ENCODE data around the gene STX11. TPM values are rescaled to one million over a fixed set of nuclear protein-coding genes. Genes with fewer than 3 reads are reported as not detected.
A peak's percentile ranks its signal among the peaks of the same experiment; 100 is the strongest.

The STX11 gene
- total RNA-seq, 5 donors from 2014 or later (not counting 1 experiment from before 2014, with no cell fraction given) = 4.3 to 12.6 (median 10.7) TPM

- peak overlapping the region; percentile 82 for H3K27ac ChIP-seq (ENCODE audit: low read length)
- peak in 4 of 35 experiments; percentile 2 to 10 (median 7) for DNase-seq
- no peaks in the 10 kb centered on the region for H3K36me3 ChIP-seq (ENCODE audit: control insufficient read depth in 2 of 2, extremely low read depth in 1 of 2, insufficient read depth in 1 of 2, low read length in 1 of 2)
- CTCF ChIA-PET = no interaction called here
- H3K4me1 ChIP-seq (ENCODE audit: control insufficient read depth in 1 of 2, extremely low read depth in 1 of 2, insufficient read depth in 2 of 2, low read length in 2 of 2) = peaks cover 8 to 27% of the 10 kb centered on the region in 2 experiments
- H3K4me3 ChIP-seq (ENCODE audit: control insufficient read depth in 1 of 2, extremely low read depth in 1 of 2, low read length in 1 of 2) = peak overlapping the region in 1 of 2 donors; percentile 77
- POLR2A ChIA-PET = interaction anchor here in 1 of 2 donors (0.8 kb wide), 1 partner anchor 52 kb away, joined by 3 read pairs; no protein-coding TSS in a partner anchor
- Mint-ChIP-seq H3K9me3 (no peaks in the 10 kb centered on the region), H3K4me3 (peak overlapping the region; percentile 83 to 95 (median 91)), H3K27ac (peak overlapping the region; percentile 99), H3K27me3 (peaks cover 0 to 15% of the 10 kb centered on the region in 2 donors), H3K4me1 (peaks cover 37 to 42% (median 41%) of the 10 kb centered on the region in 3 donors), H3K36me3 (no peaks in the 10 kb centered on the region)
- 95% methylated on average over 14 of the region's 16 CpGs for WGBS (ENCODE audit: insufficient coverage)
- H3K27me3 ChIP-seq (replicated peaks in 1 of 2; ENCODE audit: control insufficient read depth in 2 of 2, extremely low read depth in 1 of 2, insufficient read depth in 2 of 2, low read length in 1 of 2) = peaks cover 0 to 4% of the 10 kb centered on the region in 2 experiments
- ATAC-seq (replicated peaks in 1 of 4) = no peak
- H3K9me3 ChIP-seq = no peaks in the 10 kb centered on the region
These were observed 64.5 kb downstream of the STX11 start for GRCh38 chr6:144214622-144215401.

DNA sequence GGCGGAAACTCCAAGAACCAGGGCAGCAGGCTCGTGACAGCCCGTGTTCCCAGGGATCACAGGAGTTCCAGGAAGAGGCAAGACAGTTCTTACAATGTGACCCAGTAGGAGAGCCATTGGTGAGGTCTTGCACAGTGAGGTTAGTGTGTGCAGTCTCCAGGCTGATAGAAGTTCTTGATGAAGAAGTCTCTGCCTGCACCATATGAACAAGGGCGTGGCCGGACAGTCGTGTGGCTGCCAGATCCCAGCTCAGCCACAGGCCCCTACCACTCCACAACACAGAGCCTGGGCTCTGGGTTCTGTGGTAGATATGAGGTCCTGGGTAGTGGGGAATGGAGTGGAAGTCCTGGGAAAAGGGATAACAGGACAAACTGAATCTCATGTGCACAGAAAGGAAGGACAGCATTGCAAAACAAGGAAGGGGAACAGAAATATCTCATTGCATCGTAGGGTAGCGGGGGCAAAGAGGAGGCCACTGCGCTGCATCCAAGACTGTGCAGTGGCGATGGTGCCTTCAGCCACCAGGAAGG is 65.2 kb downstream of the STX11 start:
- WGBS (ENCODE audit: insufficient coverage) = 48% methylated on average over 7 of the region's 10 CpGs
- peak overlapping the region; percentile 82 for H3K27ac ChIP-seq (ENCODE audit: low read length)
- DNase-seq (peak in 7 of 35 experiments; percentile 3 to 31 (median 12)), ATAC-seq (replicated peaks in 1 of 4) (no peak)
- peaks cover 37 to 42% (median 41%) of the 10 kb centered on the region in 3 donors for H3K4me1 Mint-ChIP-seq
- no peaks in the 10 kb centered on the region for H3K9me3 ChIP-seq
- H3K27ac Mint-ChIP-seq = peak overlapping the region; percentile 99
- peak overlapping the region; percentile 83 to 95 (median 91) for H3K4me3 Mint-ChIP-seq
- H3K36me3 Mint-ChIP-seq = no peaks in the 10 kb centered on the region
- H3K9me3 Mint-ChIP-seq = no peaks in the 10 kb centered on the region
- H3K4me3 ChIP-seq (ENCODE audit: control insufficient read depth in 1 of 2, extremely low read depth in 1 of 2, low read length in 1 of 2) = peak overlapping the region; percentile 77 to 82
- ChIA-PET CTCF (no interaction called here), POLR2A (no interaction called here)
- H3K27me3 Mint-ChIP-seq = peaks cover 0 to 10% of the 10 kb centered on the region in 2 donors
- H3K4me1 ChIP-seq (ENCODE audit: control insufficient read depth in 1 of 2, extremely low read depth in 1 of 2, insufficient read depth in 2 of 2, low read length in 2 of 2) = peaks cover 8 to 27% of the 10 kb centered on the region in 2 experiments
- no peaks in the 10 kb centered on the region for H3K36me3 ChIP-seq (ENCODE audit: control insufficient read depth in 2 of 2, extremely low read depth in 1 of 2, insufficient read depth in 1 of 2, low read length in 1 of 2)
- no peaks in the 10 kb centered on the region for H3K27me3 ChIP-seq (replicated peaks in 1 of 2; ENCODE audit: control insufficient read depth in 2 of 2, extremely low read depth in 1 of 2, insufficient read depth in 2 of 2, low read length in 1 of 2)

DNA sequence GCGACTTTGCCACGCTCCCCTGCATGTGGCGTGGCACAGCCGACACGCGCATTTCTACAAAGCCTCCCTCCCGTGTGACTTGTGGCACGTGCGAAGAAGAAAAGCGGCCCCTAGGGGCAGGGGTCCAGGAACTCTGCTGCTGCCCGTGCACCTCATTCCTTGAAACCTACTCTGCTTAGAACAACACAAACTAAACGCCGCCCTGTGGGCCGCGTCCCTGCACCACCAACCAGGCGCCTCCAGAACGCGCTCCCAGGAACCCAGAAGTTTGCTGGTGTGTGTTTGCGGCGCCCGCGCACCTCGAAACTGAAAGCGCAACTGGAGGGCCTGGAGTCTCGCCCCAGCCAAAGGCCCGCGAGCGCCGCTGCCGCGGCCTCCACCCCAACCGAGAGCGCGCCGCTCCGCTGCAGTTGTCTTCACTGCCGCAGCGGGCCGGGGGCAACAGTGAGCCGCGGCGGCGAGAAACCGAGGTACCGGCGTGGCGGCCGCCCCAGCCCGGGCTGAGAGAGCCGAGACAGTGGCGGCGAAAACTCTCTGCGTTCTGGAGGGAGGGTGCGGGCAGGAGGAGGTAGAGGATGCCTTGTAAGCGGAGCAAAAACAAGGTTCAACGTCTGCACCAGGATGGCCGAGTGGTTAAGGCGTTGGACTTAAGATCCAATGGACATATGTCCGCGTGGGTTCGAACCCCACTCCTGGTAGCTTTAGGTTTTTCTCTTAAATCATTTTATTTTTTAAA is 65.8 kb downstream of the STX11 start:
- H3K27me3 ChIP-seq (replicated peaks in 1 of 2; ENCODE audit: control insufficient read depth in 2 of 2, extremely low read depth in 1 of 2, insufficient read depth in 2 of 2, low read length in 1 of 2) = no peaks in the 10 kb centered on the region
- CTCF ChIA-PET = interaction anchor here in 1 of 2 donors (0.6 to 1.0 kb wide), 3 partner anchors 112 to 276 kb away, joined by 3 read pairs; no protein-coding TSS in a partner anchor
- H3K36me3 Mint-ChIP-seq = no peaks in the 10 kb centered on the region
- peak; percentile 87 to 91 (median 89) for ATAC-seq (replicated peaks in 1 of 4)
- H3K9me3 Mint-ChIP-seq = no peaks in the 10 kb centered on the region
- under 1% methylated on average over 49 of the region's 61 CpGs for WGBS (ENCODE audit: insufficient coverage)
- peaks cover 0 to 4% of the 10 kb centered on the region in 2 donors for H3K27me3 Mint-ChIP-seq
- peaks cover 37 to 42% (median 41%) of the 10 kb centered on the region in 3 donors for H3K4me1 Mint-ChIP-seq
- POLR2A ChIA-PET = no interaction called here
- no peaks in the 10 kb centered on the region for H3K36me3 ChIP-seq (ENCODE audit: control insufficient read depth in 2 of 2, extremely low read depth in 1 of 2, insufficient read depth in 1 of 2, low read length in 1 of 2)
- H3K4me3 Mint-ChIP-seq = peak overlapping the region; percentile 83 to 95 (median 91)
- H3K9me3 ChIP-seq = no peaks in the 10 kb centered on the region
- peak overlapping the region; percentile 99 for H3K27ac Mint-ChIP-seq
- peak overlapping the region; percentile 77 to 82 for H3K4me3 ChIP-seq (ENCODE audit: control insufficient read depth in 1 of 2, extremely low read depth in 1 of 2, low read length in 1 of 2)
- H3K4me1 ChIP-seq (ENCODE audit: control insufficient read depth in 1 of 2, extremely low read depth in 1 of 2, insufficient read depth in 2 of 2, low read length in 2 of 2) = peaks cover 8 to 27% of the 10 kb centered on the region in 2 experiments
- H3K27ac ChIP-seq (ENCODE audit: low read length) = peak overlapping the region; percentile 82
- peak; percentile 85 to 96 (median 90) for DNase-seq

DNA sequence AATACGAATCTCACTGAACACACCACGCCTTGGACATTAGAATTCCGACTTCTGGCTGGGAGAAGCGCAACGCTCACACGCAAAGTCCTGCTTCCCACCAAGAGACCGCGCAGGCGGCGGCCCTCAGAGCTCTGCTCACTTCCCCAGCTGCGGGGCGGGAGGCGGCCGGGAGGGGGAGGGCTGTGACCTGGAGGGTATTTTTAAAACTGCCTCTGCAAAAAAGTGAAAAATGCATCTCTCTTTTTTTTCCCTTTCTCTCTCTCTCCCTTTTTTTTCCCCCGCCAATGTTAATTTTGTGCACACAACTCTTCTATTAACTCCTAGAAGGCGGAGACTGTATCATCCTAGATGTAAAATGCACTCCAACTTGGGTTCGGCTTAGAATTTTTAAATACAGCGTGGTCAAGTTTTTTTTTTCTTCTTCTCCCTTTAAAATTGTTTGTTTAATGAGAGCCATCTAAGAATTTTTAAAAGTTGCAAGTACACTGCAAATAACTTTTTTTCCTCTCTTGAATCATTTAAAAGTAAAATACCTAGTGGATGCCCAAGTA is 66.4 kb downstream of the STX11 start:
- Histone ChIP-seq H3K36me3 (ENCODE audit: control insufficient read depth in 2 of 2, extremely low read depth in 1 of 2, insufficient read depth in 1 of 2, low read length in 1 of 2) (no peaks in the 10 kb centered on the region), H3K4me1 (ENCODE audit: control insufficient read depth in 1 of 2, extremely low read depth in 1 of 2, insufficient read depth in 2 of 2, low read length in 2 of 2) (peaks cover 8 to 27% of the 10 kb centered on the region in 2 experiments), H3K27me3 (replicated peaks in 1 of 2; ENCODE audit: control insufficient read depth in 2 of 2, extremely low read depth in 1 of 2, insufficient read depth in 2 of 2, low read length in 1 of 2) (no peaks in the 10 kb centered on the region), H3K4me3 (ENCODE audit: control insufficient read depth in 1 of 2, extremely low read depth in 1 of 2, low read length in 1 of 2) (peak overlapping the region; percentile 77 to 82), H3K9me3 (no peaks in the 10 kb centered on the region), H3K27ac (ENCODE audit: low read length) (peak overlapping the region; percentile 82)
- Mint-ChIP-seq H3K9me3 (no peaks in the 10 kb centered on the region), H3K4me3 (peak overlapping the region; percentile 83 to 95 (median 91)), H3K27me3 (peaks cover 0 to 3% of the 10 kb centered on the region in 2 donors), H3K36me3 (no peaks in the 10 kb centered on the region), H3K27ac (peak overlapping the region; percentile 99), H3K4me1 (peaks cover 37 to 42% (median 41%) of the 10 kb centered on the region in 3 donors)
- peak; percentile 40 to 62 (median 42) for ATAC-seq (replicated peaks in 1 of 4)
- ChIA-PET POLR2A (no interaction called here), CTCF (interaction anchor here in 1 of 2 donors (0.6 to 1.0 kb wide), 3 partner anchors 113 to 276 kb away, joined by 3 read pairs; no protein-coding TSS in a partner anchor)
- 40% methylated on average over 1 of the region's 18 CpGs for WGBS (ENCODE audit: insufficient coverage)
- DNase-seq = peak in 14 of 35 experiments; percentile 36 to 70 (median 52)

- Mint-ChIP-seq H3K36me3 (no peaks in the 10 kb centered on the region), H3K9me3 (no peaks in the 10 kb centered on the region), H3K27me3 (peaks cover 0 to 3% of the 10 kb centered on the region in 2 donors), H3K27ac (peak overlapping the region; percentile 99), H3K4me3 (peak overlapping the region; percentile 83 to 95 (median 91)), H3K4me1 (peaks cover 37 to 42% (median 41%) of the 10 kb centered on the region in 3 donors)
- peaks cover 8 to 27% of the 10 kb centered on the region in 2 experiments for H3K4me1 ChIP-seq (ENCODE audit: control insufficient read depth in 1 of 2, extremely low read depth in 1 of 2, insufficient read depth in 2 of 2, low read length in 2 of 2)
- H3K4me3 ChIP-seq (ENCODE audit: control insufficient read depth in 1 of 2, extremely low read depth in 1 of 2, low read length in 1 of 2) = no peak overlapping the region
- ATAC-seq (replicated peaks in 1 of 4) (no peak), DNase-seq (peak in 1 of 35 experiments; percentile 22)
- H3K27me3 ChIP-seq (replicated peaks in 1 of 2; ENCODE audit: control insufficient read depth in 2 of 2, extremely low read depth in 1 of 2, insufficient read depth in 2 of 2, low read length in 1 of 2) = no peaks in the 10 kb centered on the region
- no peaks in the 10 kb centered on the region for H3K9me3 ChIP-seq
- H3K36me3 ChIP-seq (ENCODE audit: control insufficient read depth in 2 of 2, extremely low read depth in 1 of 2, insufficient read depth in 1 of 2, low read length in 1 of 2) = no peaks in the 10 kb centered on the region
- ChIA-PET CTCF (no interaction called here), POLR2A (interaction anchor here in 1 of 2 donors (0.6 kb wide), 1 partner anchor 115 kb away, joined by 3 read pairs; no protein-coding TSS in a partner anchor)
- H3K27ac ChIP-seq (ENCODE audit: low read length) = peak overlapping the region; percentile 82
- WGBS (ENCODE audit: insufficient coverage) = 94% methylated on average over 7 of the region's 11 CpGs
These were observed 66.9 kb downstream of the STX11 start for GRCh38 chr6:144217264-144217663.

Measured in T-cell (primary cell).